CD14-positive monocyte (primary cell): ENCODE measurements around the gene SRPK2. TPM values are rescaled to one million over a fixed set of nuclear protein-coding genes. Genes with fewer than 3 reads are reported as not detected.

Experiments used
- DNase-seq, 3 donors: peaks; one replicate each; pipeline ENCODE4 v3.0.0-alpha.2; 2011 to 2022
- H2AFZ ChIP-seq: 2 replicates; pipeline ENCODE4 v1.6.0; 2012; ENCODE audit warnings: mild to moderate bottlenecking, low read depth, low read length, inconsistent platforms; ENCODE audit not compliant: insufficient read depth, poor library complexity, severe bottlenecking
- H3K27ac ChIP-seq, 2 donors: 1 replicate in 1 of 2; 2 replicates in 1 of 2; pipeline ENCODE4 v1.5.1; 2012 to 2013; ENCODE audit warnings: low read length in 2 of 2, control low read depth in 1 of 2, inconsistent platforms in 1 of 2, low read depth in 1 of 2, mild to moderate bottlenecking in 1 of 2
- H3K27me3 ChIP-seq, 2 donors: one replicate each; pipeline versions ENCODE4 v1.6.0 to v1.6.1; 2011 to 2013; ENCODE audit warnings: low read length in 2 of 2; ENCODE audit not compliant: control insufficient read depth in 2 of 2, insufficient read depth in 2 of 2
- H3K36me3 ChIP-seq, 2 donors: replicated peaks in 1 of 2; 1 replicate in 1 of 2; 2 replicates in 1 of 2; pipeline versions ENCODE4 v1.5.1 to v1.6.1; 2012 to 2013; ENCODE audit warnings: low read length in 2 of 2, control low read depth in 1 of 2, inconsistent platforms in 1 of 2, mild to moderate bottlenecking in 1 of 2; ENCODE audit not compliant: insufficient read depth in 2 of 2, control insufficient read depth in 1 of 2
- H3K4me1 ChIP-seq, 2 donors: 1 replicate in 1 of 2; 2 replicates in 1 of 2; pipeline versions ENCODE4 v1.5.1 to v1.6.1; 2012 to 2013; ENCODE audit warnings: low read length in 2 of 2, control low read depth in 1 of 2, inconsistent platforms in 1 of 2, mild to moderate bottlenecking in 1 of 2, moderate library complexity in 1 of 2; ENCODE audit not compliant: insufficient read depth in 2 of 2, control insufficient read depth in 1 of 2
- H3K4me2 ChIP-seq: replicated peaks from 2 replicates; pipeline ENCODE3; 2012; ENCODE audit warnings: low read length, moderate library complexity, mild to moderate bottlenecking; ENCODE audit not compliant: poor library complexity, severe bottlenecking; ENCODE audit errors: extremely low read depth
- H3K4me3 ChIP-seq, 3 experiments: fragments of 200-600 bp in 1 of 3; sonication (generic) in 1 of 3; replicated peaks in 1 of 3; 1 replicate in 2 of 3; 2 replicates in 1 of 3; pipeline ENCODE4 v1.5.1; 2011 to 2013; ENCODE audit warnings: low read length in 3 of 3, mild to moderate bottlenecking in 3 of 3, control low read depth in 2 of 3, low read depth in 2 of 3, inconsistent platforms in 1 of 3, moderate library complexity in 1 of 3
- H3K79me2 ChIP-seq: 2 replicates; pipeline ENCODE4 v1.6.0; 2012; ENCODE audit warnings: mild to moderate bottlenecking, control low read depth, inconsistent platforms, low read length, moderate library complexity; ENCODE audit not compliant: insufficient read depth
- H3K9ac ChIP-seq: 2 replicates; pipeline ENCODE4 v1.6.0; 2017; ENCODE audit warnings: low read length, mild to moderate bottlenecking; ENCODE audit not compliant: insufficient read depth, poor library complexity, severe bottlenecking
- H3K9me3 ChIP-seq, 2 donors: replicated peaks in 1 of 2; 1 replicate in 1 of 2; 2 replicates in 1 of 2; pipeline versions ENCODE4 v1.5.1 to v1.6.1; 2012 to 2013; ENCODE audit warnings: low read length in 2 of 2, control low read depth in 1 of 2; ENCODE audit not compliant: control insufficient read depth in 1 of 2, insufficient read depth in 1 of 2
- H4K20me1 ChIP-seq: 2 replicates; pipeline ENCODE4 v1.6.0; 2012; ENCODE audit warnings: mild to moderate bottlenecking, low read length, control low read depth, moderate library complexity; ENCODE audit not compliant: insufficient read depth
- H3K27ac Mint-ChIP-seq, 7 donors: one replicate each; pipeline ENCODE4 v1.8.0; 2020; ENCODE audit warnings: mild to moderate bottlenecking in 7 of 7, mixed read lengths in 7 of 7, moderate library complexity in 6 of 7, inconsistent platforms in 2 of 7
- H3K27me3 Mint-ChIP-seq, 3 donors: one replicate each; pipeline ENCODE4 v1.8.0; 2021 to 2022; ENCODE audit warnings: low read depth in 3 of 3, mild to moderate bottlenecking in 3 of 3, mixed read lengths in 3 of 3, moderate library complexity in 3 of 3, inconsistent platforms in 1 of 3
- H3K36me3 Mint-ChIP-seq, 2 donors: one replicate each; pipeline ENCODE4 v1.8.0; 2020; ENCODE audit warnings: mixed read lengths in 2 of 2, inconsistent platforms in 1 of 2, mild to moderate bottlenecking in 1 of 2
- H3K4me1 Mint-ChIP-seq: one replicate; pipeline ENCODE4 v1.8.0; 2020; ENCODE audit warnings: mild to moderate bottlenecking, mixed read lengths
- H3K4me3 Mint-ChIP-seq, 2 donors: one replicate each; pipeline ENCODE4 v1.8.0; 2020; ENCODE audit warnings: mild to moderate bottlenecking in 2 of 2, mixed read lengths in 2 of 2, moderate library complexity in 1 of 2
- H3K9me3 Mint-ChIP-seq, 7 donors: one replicate each; pipeline ENCODE4 v1.8.0; 2020 to 2022; ENCODE audit warnings: mixed read lengths in 7 of 7, mild to moderate bottlenecking in 6 of 7, moderate library complexity in 6 of 7, inconsistent platforms in 2 of 7
- CTCF ChIP-seq: fragments of 200-600 bp; IDR thresholded peaks from one replicate; pipeline ENCODE4 v1.8.0; 2022; ENCODE audit warnings: antibody characterized with exemption, mild to moderate bottlenecking
- WGBS: methylation state at CpG from one replicate; pipeline ENCODE4 v1.1.5; 2013; ENCODE audit warnings: missing lambda C conversion rate; ENCODE audit not compliant: insufficient coverage; 5-methylcytosine and 5-hydroxymethylcytosine counted together
- intact Hi-C, 2 donors: fragments of 100-400 bp; cut with micrococcal nuclease; formaldehyde crosslinking; loops; one replicate each; pipeline versions ENCODE4 v1.15.0 to v1.15.1; 2023
- polyA plus RNA-seq, 3 donors: library from polyadenylated mRNA; depleted of rRNA in 1 of 3; unstranded in 2 of 3; stranded (reverse) in 1 of 3; fragments of 300-500 nt in 2 of 3; fragments of >200 nt in 1 of 3; fragmentation: Illumina TruSeq in 2 of 3; gene quantifications; 1 replicate in 2 of 3; 2 replicates in 1 of 3; pipeline ENCODE4 v1.2.3, GENCODE V29; 2012 to 2021

The SRPK2 gene
- polyA plus RNA-seq, 3 donors, result 12.6 to 37.7 (median 30.0) TPM

DNA sequence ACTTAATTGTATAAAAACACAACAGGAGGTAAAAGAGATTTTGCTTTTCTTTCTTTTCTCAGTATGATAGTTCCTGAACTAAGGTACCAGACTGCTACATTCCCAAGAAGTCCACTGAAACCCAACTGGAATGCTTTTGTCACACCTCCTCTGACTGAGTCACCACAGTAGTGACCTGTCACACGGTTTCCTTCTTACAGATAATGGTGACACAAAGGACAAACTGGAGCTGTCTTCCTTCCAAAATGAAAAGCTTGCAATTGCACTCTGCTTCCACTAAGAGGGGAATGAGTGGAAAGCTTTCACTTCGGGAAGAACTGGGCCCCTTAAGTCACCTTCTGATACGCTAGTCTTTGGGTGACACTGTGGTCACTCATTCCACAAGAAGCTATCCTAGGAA is 252.5 kb downstream of the SRPK2 start:
- Histone ChIP-seq H3K9ac (no peak overlapping the region), H3K79me2 (no peaks in the 10 kb centered on the region), H4K20me1 (peaks cover 38% of the 10 kb centered on the region), H3K27ac (no peak overlapping the region), H3K4me1 (no peaks in the 10 kb centered on the region), H2AFZ (no peak overlapping the region), H3K36me3 (peaks cover 55 to 94% of the 10 kb centered on the region in 2 donors), H3K4me3 (no peak overlapping the region), H3K4me2 (no peak overlapping the region), H3K9me3 (no peaks in the 10 kb centered on the region), H3K27me3 (no peaks in the 10 kb centered on the region)
- TF ChIP-seq CTCF, result no peak
- Mint-ChIP-seq H3K4me1 (no peaks in the 10 kb centered on the region), H3K4me3 (no peak overlapping the region), H3K27ac (no peak overlapping the region), H3K36me3 (peaks cover 57 to 70% of the 10 kb centered on the region in 2 donors), H3K27me3 (peaks cover 0 to 3% (median 0%) of the 10 kb centered on the region in 3 donors), H3K9me3 (no peaks in the 10 kb centered on the region)
- no peak for DNase-seq
- intact Hi-C loops, result no loop called here
- WGBS, result 67% methylated on average over 2 of the region's 3 CpGs

- Mint-ChIP-seq H3K4me1 (no peaks in the 10 kb centered on the region), H3K36me3 (peaks cover 59 to 74% of the 10 kb centered on the region in 2 donors), H3K4me3 (no peak overlapping the region), H3K9me3 (no peaks in the 10 kb centered on the region), H3K27ac (peak overlapping the region in 1 of 7 donors; percentile 27), H3K27me3 (peaks cover 0 to 3% (median 0%) of the 10 kb centered on the region in 3 donors)
- no peak for TF ChIP-seq CTCF
- Histone ChIP-seq H3K36me3 (peaks cover 50 to 97% of the 10 kb centered on the region in 2 donors), H3K4me3 (no peak overlapping the region), H3K79me2 (no peaks in the 10 kb centered on the region), H3K9ac (no peak overlapping the region), H3K27ac (peak overlapping the region in 1 of 2 donors; percentile 33), H2AFZ (no peak overlapping the region), H3K4me1 (no peaks in the 10 kb centered on the region), H3K27me3 (no peaks in the 10 kb centered on the region), H3K4me2 (no peak overlapping the region), H4K20me1 (peaks cover 43% of the 10 kb centered on the region), H3K9me3 (no peaks in the 10 kb centered on the region)
- intact Hi-C loops, result no loop called here
- 100% methylated on average over 1 of the region's 9 CpGs for WGBS
- DNase-seq, result no peak
These were observed 254.6 kb downstream of the SRPK2 start for GRCh38 chr7:105133986-105134655.
